SIG-M5 treated with dmso at 0.1 percent for 504 hours (cell line): Measurements from ENCODE around the gene LRRTM4.
"Not testable (repeated sequence)": the region's sequence is repeated elsewhere in the genome, so short reads cannot be mapped to it uniquely, and the experiment has no call there.

Experiments
- DNase-seq: peaks from one replicate; lab custom pipeline; 2025; ENCODE audit not compliant: unreplicated experiment; lab: John Stamatoyannopoulos, UW

The LRRTM4 gene

GRCh38 chr2:76759634-76760366, 762.4 kb downstream of the LRRTM4 start:
- no peak for DNase-seq

GRCh38 chr2:76752506-76752905, 769.7 kb downstream of the LRRTM4 start:
- DNase-seq = no peak

- DNase-seq = no peak
Observed at GRCh38 chr2:76749858-76750257, 772.3 kb downstream of the LRRTM4 start.

- no peak for DNase-seq
Observed at GRCh38 chr2:76748581-76749296, 773.4 kb downstream of the LRRTM4 start.

- DNase-seq = no peak
Observed at GRCh38 chr2:76745605-76746004, 776.6 kb downstream of the LRRTM4 start.

GRCh38 chr2:76737607-76738006, 784.6 kb downstream of the LRRTM4 start:
- DNase-seq = no peak

- DNase-seq = no peak
Observed at GRCh38 chr2:76733736-76734135, 788.4 kb downstream of the LRRTM4 start.

GRCh38 chr2:76731157-76731556, 791.0 kb downstream of the LRRTM4 start:
- no peak for DNase-seq

GRCh38 chr2:76730021-76730420, 792.2 kb downstream of the LRRTM4 start:
- no peak for DNase-seq

- no peak for DNase-seq
Observed at GRCh38 chr2:76721226-76721625, 801.0 kb downstream of the LRRTM4 start.

- no peak for DNase-seq
Observed at GRCh38 chr2:76713312-76713711, 808.9 kb downstream of the LRRTM4 start.

GRCh38 chr2:76711490-76711889, 810.7 kb downstream of the LRRTM4 start:
- no peak for DNase-seq

GRCh38 chr2:76700894-76701293, 821.3 kb downstream of the LRRTM4 start:
- no peak for DNase-seq

- DNase-seq = not testable (repeated sequence)
Observed at GRCh38 chr2:76697998-76698713, 824.0 kb downstream of the LRRTM4 start.
